Rectal smooth muscle tissue (tissue), 1 donor: ENCODE data around the gene ADCY1.

ENCODE experiments used
- H3K27ac ChIP-seq: one replicate; pipeline ENCODE4 v1.7.0; 2013; ENCODE audit warnings: low read depth, low read length, inconsistent platforms
- H3K27me3 ChIP-seq: one replicate; pipeline ENCODE4 v1.7.0; 2013; ENCODE audit warnings: low read length; ENCODE audit not compliant: control insufficient read depth, insufficient read depth
- H3K36me3 ChIP-seq: one replicate; pipeline ENCODE4 v1.7.0; 2013; ENCODE audit warnings: low read length; ENCODE audit not compliant: control insufficient read depth, insufficient read depth
- H3K4me1 ChIP-seq: one replicate; pipeline ENCODE4 v1.7.0; 2013; ENCODE audit warnings: low read length; ENCODE audit not compliant: control insufficient read depth, insufficient read depth
- H3K4me3 ChIP-seq: one replicate; pipeline ENCODE4 v1.7.0; 2013; ENCODE audit warnings: low read length
- H3K9ac ChIP-seq: one replicate; pipeline ENCODE4 v1.7.0; 2013; ENCODE audit warnings: low read length

The ADCY1 gene

DNA sequence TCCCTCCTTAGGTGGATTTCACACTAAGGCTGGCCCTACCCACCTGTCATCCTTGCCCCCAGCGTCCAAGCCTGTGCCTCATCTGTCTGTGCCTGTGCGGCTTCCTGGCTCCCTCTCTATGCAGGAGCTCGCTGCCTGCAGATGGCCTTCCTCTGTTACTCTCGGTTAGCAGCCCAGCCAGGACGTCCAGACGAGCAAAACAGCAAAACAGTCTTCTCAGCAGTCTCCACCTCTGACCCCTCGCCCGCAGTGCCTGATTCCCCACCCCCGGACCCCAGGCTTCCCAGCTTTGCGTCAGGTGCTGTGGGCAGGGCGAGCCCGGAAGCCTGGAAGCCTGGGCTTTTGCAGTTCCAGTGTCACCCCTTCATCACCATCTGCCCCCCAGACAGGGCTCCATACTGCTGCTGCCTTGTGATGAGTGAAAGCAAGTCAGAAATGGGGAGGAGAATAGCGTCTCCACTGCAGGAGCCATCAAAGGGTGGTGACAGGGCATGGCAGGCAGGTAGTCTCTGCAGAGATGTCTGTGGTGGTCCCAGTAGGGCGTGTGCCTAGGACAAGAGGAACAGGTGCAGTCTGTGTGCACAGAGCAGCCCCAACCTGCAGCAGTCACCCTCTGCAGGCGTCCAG lies 88.5 kb downstream of the ADCY1 start:
- no peak overlapping the region for H3K4me3 ChIP-seq
- no peaks in the 10 kb centered on the region for H3K27me3 ChIP-seq
- no peaks in the 10 kb centered on the region for H3K4me1 ChIP-seq
- no peak overlapping the region for H3K9ac ChIP-seq
- H3K27ac ChIP-seq = no peak overlapping the region
- no peaks in the 10 kb centered on the region for H3K36me3 ChIP-seq

- no peaks in the 10 kb centered on the region for H3K36me3 ChIP-seq
- H3K4me3 ChIP-seq = no peak overlapping the region
- H3K27me3 ChIP-seq = no peaks in the 10 kb centered on the region
- no peak overlapping the region for H3K9ac ChIP-seq
- H3K4me1 ChIP-seq = no peaks in the 10 kb centered on the region
- H3K27ac ChIP-seq = no peak overlapping the region
Measured at GRCh38 chr7:45663167-45663921, 89.2 kb downstream of the ADCY1 start.

GRCh38 chr7:45663965-45664633 lies 89.9 kb downstream of the ADCY1 start:
- Histone ChIP-seq H3K27me3 (no peaks in the 10 kb centered on the region), H3K9ac (no peak overlapping the region), H3K27ac (no peak overlapping the region), H3K4me1 (no peaks in the 10 kb centered on the region), H3K4me3 (no peak overlapping the region), H3K36me3 (no peaks in the 10 kb centered on the region)

DNA sequence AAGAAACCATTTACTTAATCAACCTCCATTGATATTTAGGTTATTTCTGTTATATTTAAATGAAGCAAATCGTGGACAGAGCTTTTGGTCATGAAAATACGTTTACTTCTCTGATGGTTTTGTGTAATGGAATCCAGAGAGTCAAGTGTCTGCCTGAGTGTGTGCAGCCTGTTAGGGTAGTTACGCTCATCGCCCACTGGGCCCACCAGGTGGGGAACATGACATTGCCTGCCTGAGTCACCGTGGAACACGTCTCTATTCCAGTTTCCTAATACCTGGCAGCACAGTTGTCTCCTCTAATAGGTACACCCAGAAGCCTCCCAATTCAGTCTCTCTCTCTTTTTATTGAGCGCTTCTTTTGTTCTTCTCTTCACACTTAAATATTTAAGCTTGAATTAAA lies 91.0 kb downstream of the ADCY1 start:
- Histone ChIP-seq H3K27ac (no peak overlapping the region), H3K4me3 (no peak overlapping the region), H3K36me3 (no peaks in the 10 kb centered on the region), H3K9ac (no peak overlapping the region), H3K27me3 (no peaks in the 10 kb centered on the region), H3K4me1 (no peaks in the 10 kb centered on the region)

- Histone ChIP-seq H3K4me3 (no peak overlapping the region), H3K9ac (no peak overlapping the region), H3K4me1 (no peaks in the 10 kb centered on the region), H3K36me3 (no peaks in the 10 kb centered on the region), H3K27ac (no peak overlapping the region), H3K27me3 (no peaks in the 10 kb centered on the region)
Measured at GRCh38 chr7:45670227-45670626, 96.1 kb downstream of the ADCY1 start.

DNA sequence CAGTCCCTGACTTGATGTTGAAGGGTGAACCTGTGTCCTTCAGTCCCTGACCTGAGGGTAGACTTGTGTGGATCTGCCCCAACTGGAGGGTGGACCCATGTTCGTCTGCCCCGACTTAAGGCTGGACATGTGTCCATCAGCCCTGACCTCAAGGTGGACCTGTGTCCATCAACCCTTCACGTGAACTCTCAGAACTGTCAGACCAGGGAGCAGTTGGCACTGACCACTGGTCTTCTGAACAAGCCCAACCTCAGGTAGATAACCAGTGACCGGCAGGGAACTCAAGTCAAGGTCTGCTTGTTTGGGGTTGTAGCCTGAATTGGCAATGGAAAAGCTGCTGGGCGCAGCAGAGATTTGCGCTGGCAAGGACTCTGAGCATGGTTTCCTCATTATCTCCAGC lies 96.5 kb downstream of the ADCY1 start:
- H3K4me3 ChIP-seq = no peak overlapping the region
- H3K27ac ChIP-seq = no peak overlapping the region

GRCh38 chr7:45677311-45677900 lies 103.2 kb downstream of the ADCY1 start:
- H3K27ac ChIP-seq = no peak overlapping the region
- no peaks in the 10 kb centered on the region for H3K4me1 ChIP-seq
- no peak overlapping the region for H3K9ac ChIP-seq
- H3K4me3 ChIP-seq = no peak overlapping the region
- H3K27me3 ChIP-seq = no peaks in the 10 kb centered on the region
- no peaks in the 10 kb centered on the region for H3K36me3 ChIP-seq

More for the DNA sequence above, 96.5 kb downstream of the ADCY1 start:
- no peaks in the 10 kb centered on the region for H3K4me1 ChIP-seq
- no peaks in the 10 kb centered on the region for H3K36me3 ChIP-seq
- H3K27me3 ChIP-seq = no peaks in the 10 kb centered on the region
- H3K9ac ChIP-seq = no peak overlapping the region

DNA sequence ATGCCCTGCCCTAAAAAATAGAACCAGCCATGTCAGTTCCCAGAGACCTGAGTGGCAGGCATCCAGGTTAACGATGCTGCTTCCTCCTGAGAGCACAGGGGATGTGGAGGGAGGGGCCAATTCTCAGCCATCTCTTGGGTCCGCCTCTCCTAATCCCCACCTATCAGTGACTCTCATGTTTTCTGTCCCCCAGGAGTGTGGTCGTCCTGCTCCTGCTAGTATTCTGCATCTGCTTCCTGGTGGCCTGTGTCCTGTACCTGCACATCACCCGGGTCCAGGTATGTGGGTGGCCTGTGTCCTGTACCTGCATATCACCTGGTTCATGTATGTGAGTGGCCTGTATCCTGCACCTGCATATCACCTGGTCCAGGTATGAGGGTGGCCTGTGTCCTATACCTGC lies 105.3 kb downstream of the ADCY1 start:
- H3K27me3 ChIP-seq = no peaks in the 10 kb centered on the region
- H3K4me1 ChIP-seq = no peaks in the 10 kb centered on the region
- H3K9ac ChIP-seq = no peak overlapping the region
- H3K27ac ChIP-seq = no peak overlapping the region
- no peaks in the 10 kb centered on the region for H3K36me3 ChIP-seq
- no peak overlapping the region for H3K4me3 ChIP-seq

DNA sequence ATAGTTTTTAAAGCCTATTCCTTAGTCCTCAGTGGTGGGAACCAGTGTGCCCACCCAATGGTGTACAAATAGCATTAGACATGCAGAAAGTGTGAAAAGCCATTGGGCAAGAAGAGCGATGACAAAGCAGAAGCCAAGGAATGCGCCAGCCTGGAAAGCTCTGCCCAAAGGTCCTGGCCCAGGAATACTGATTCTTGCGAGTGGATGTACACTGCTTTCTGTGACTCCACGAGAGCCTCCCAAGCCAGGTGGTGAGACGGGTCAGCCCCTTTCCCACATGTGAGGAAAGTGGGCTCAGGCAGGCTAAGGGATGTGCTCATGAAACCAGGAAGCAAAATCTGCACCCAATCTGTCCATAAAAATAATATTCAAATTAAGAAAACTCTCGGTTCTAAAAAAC lies 106.6 kb downstream of the ADCY1 start:
- Histone ChIP-seq H3K4me1 (no peaks in the 10 kb centered on the region), H3K9ac (no peak overlapping the region), H3K27ac (no peak overlapping the region), H3K27me3 (no peaks in the 10 kb centered on the region), H3K4me3 (no peak overlapping the region), H3K36me3 (no peaks in the 10 kb centered on the region)

GRCh38 chr7:45681596-45682357 lies 107.6 kb downstream of the ADCY1 start:
- Histone ChIP-seq H3K9ac (no peak overlapping the region), H3K4me1 (no peaks in the 10 kb centered on the region), H3K27ac (no peak overlapping the region), H3K27me3 (no peaks in the 10 kb centered on the region), H3K36me3 (no peaks in the 10 kb centered on the region), H3K4me3 (no peak overlapping the region)

GRCh38 chr7:45682358-45682735 lies 108.2 kb downstream of the ADCY1 start:
- Histone ChIP-seq H3K4me1 (no peaks in the 10 kb centered on the region), H3K4me3 (no peak overlapping the region), H3K27me3 (no peaks in the 10 kb centered on the region), H3K9ac (no peak overlapping the region), H3K27ac (no peak overlapping the region), H3K36me3 (no peaks in the 10 kb centered on the region)
